Heart left ventricle (tissue), 13 donors: Measurements from ENCODE around the gene NAALADL2.
"Not testable (repeated sequence)": the region's sequence is repeated elsewhere in the genome, so short reads cannot be mapped to it uniquely, and the experiment has no call there.

Experiments
- POLR2A ChIP-seq, 2 donors: fragments of 450-650 bp; IDR thresholded peaks; one replicate each; pipeline ENCODE4 v1.6.1; 2017; ENCODE audit warnings: antibody characterized with exemption in 2 of 2, mild to moderate bottlenecking in 2 of 2, moderate library complexity in 2 of 2
- TF ChIP-seq, protein P1 (sequence below), 12 donors: fragments of 200-600 bp; sonication (generic) in 4 of 12; IDR thresholded peaks; one replicate each; pipeline versions ENCODE4 v1.5.0 to v1.8.0; 2018 to 2022; ENCODE audit warnings: antibody characterized with exemption in 12 of 12, mild to moderate bottlenecking in 5 of 12
- donor health status: ischemic (EF 13 %, LVEDD 7.1; RV severe dilation, severe dysfunction).
- donor health status: DM: no; HTN: yes; CAD: no.
- donor health status: DM: no; HTN: no; CAD: no.
- donor health status: ischemic (EF 25% LVEDD 6.9; RV normal size, moderate dysfunction).
- donor health status: ischemic (EF 25% LVEDD 5.7; RV mildly dilated, moderate dysfunction).
- donor health status: ischemic (EF 35%, LVEDD 5.7; RV mildly dilated, moderate dysfunction).
- donor health status: nonischemic (EF 11% LVEDD 7.7; RV severe dilation, severe dysfunction).
- donor health status: DM: yes; HTN: yes; CAD: no.
- donor health status: PGD.
- donor health status: ischemic (EF 29% LVEDD 5.4; RV normal size, mild dysfunction).
- donor health status: nonischemic (EF 23%, LVEDD 6.1; RV moderate dilation, normal function).

DNA sequence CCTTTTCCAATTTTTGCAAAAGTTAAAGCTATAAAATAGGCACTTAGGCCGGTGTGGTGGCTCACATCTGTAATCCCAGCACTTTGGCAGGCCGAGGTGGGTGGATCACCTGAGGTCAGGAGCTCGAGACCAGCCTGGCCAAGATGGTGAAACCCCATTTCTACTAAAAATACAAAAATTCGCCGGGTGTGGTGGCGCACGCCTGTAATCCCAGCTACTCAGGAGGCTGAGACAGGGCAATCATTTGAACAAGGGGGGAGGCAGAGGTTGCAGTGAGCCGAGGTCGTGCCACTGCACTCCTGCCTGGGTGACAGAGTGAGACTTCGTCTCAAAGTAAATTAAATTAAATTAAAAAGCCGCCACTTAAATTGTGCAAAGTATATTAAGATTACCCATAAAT lies 412.3 kb downstream of the NAALADL2 start:
- TF ChIP-seq, protein P1, sequence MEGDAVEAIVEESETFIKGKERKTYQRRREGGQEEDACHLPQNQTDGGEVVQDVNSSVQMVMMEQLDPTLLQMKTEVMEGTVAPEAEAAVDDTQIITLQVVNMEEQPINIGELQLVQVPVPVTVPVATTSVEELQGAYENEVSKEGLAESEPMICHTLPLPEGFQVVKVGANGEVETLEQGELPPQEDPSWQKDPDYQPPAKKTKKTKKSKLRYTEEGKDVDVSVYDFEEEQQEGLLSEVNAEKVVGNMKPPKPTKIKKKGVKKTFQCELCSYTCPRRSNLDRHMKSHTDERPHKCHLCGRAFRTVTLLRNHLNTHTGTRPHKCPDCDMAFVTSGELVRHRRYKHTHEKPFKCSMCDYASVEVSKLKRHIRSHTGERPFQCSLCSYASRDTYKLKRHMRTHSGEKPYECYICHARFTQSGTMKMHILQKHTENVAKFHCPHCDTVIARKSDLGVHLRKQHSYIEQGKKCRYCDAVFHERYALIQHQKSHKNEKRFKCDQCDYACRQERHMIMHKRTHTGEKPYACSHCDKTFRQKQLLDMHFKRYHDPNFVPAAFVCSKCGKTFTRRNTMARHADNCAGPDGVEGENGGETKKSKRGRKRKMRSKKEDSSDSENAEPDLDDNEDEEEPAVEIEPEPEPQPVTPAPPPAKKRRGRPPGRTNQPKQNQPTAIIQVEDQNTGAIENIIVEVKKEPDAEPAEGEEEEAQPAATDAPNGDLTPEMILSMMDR (IDR thresholded peaks at IDR 0.05): not testable (repeated sequence)
- TF ChIP-seq POLR2A (IDR thresholded peaks at IDR 0.05): not testable (repeated sequence)
